ENCODE measurements around the gene POLN.

DNA sequence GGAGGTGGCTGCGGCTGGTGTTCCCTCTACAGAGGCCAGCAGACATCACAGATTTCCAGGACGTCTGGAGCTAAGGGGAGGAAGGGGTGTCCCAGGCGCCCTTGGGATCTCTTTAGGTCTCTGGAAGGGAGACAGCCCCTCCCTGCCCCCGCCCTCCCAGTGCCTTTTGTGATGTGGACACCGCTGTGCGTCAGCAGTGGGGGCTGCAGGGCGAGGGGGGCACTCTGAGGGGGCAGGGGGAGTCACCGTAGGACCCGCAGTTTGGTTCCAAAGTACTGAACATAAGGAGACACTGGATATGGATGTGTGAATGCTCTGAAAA is 45.6 kb upstream of the POLN start:
- TF ChIP-seq, protein P1, sequence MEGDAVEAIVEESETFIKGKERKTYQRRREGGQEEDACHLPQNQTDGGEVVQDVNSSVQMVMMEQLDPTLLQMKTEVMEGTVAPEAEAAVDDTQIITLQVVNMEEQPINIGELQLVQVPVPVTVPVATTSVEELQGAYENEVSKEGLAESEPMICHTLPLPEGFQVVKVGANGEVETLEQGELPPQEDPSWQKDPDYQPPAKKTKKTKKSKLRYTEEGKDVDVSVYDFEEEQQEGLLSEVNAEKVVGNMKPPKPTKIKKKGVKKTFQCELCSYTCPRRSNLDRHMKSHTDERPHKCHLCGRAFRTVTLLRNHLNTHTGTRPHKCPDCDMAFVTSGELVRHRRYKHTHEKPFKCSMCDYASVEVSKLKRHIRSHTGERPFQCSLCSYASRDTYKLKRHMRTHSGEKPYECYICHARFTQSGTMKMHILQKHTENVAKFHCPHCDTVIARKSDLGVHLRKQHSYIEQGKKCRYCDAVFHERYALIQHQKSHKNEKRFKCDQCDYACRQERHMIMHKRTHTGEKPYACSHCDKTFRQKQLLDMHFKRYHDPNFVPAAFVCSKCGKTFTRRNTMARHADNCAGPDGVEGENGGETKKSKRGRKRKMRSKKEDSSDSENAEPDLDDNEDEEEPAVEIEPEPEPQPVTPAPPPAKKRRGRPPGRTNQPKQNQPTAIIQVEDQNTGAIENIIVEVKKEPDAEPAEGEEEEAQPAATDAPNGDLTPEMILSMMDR (IDR thresholded peaks at IDR 0.05) = no peak
- no peak for TF ChIP-seq POLR2A (IDR thresholded peaks at IDR 0.05)
